Activated CD8-positive, alpha-beta memory T cell treated with anti-CD3 and anti-CD28 coated beads for 36 hours (primary cell): ENCODE data around the gene ACD. TPM values are rescaled to one million over a fixed set of nuclear protein-coding genes. Genes with fewer than 3 reads are reported as not detected.

ENCODE experiments used
- CTCF ChIA-PET: fragments of 350-600 bp; sonication (Branson Sonifier 250); formaldehyde crosslinking; loops from one replicate; lab custom pipeline; 2021; ENCODE audit warnings: antibody characterized with exemption; lab: Charles Lee
- POLR2A ChIA-PET: fragments of 350-600 bp; sonication (Branson Sonifier 250); formaldehyde crosslinking; loops from one replicate; lab custom pipeline; 2021; ENCODE audit warnings: antibody characterized with exemption; lab: Charles Lee
- total RNA-seq, 2 experiments: library from RNA; stranded (reverse); gene quantifications; one replicate each; pipeline ENCODE4 v1.2.3, GENCODE V29; 2021

Gene ACD
- total RNA-seq, 2 experiments from 2014 or later: 75.8 to 78.5 TPM

DNA sequence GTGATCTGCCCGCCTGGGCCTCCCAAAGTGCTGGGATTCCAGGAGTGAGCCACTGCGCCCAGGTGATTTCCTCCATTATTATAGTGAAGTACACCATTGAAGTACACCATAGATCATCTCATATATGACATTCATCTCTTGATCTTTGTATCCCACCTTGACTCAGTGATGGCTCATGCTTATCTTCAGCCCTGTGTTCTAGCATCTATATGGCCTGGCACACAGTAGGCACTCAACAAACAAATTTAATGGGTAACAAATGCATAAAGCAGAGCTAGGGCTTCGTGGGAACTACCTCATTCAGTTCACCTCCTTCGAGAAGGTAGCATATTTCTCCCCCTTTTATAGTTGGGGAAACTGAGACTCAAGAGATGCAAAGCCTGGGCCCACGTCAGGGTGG lies 5.5 kb upstream of the ACD start:
- ChIA-PET CTCF (interaction anchor here (0.5 to 5.0 kb wide), 7 partner anchors 21 to 268 kb away, joined by 3 to 42 read pairs (median 4); partner anchors contain the start of genes ATP6V0D1 and CARMIL2), POLR2A (interaction anchor here (0.6 kb wide), 1 partner anchor 26 kb away, joined by 3 read pairs; no protein-coding TSS in a partner anchor)

DNA sequence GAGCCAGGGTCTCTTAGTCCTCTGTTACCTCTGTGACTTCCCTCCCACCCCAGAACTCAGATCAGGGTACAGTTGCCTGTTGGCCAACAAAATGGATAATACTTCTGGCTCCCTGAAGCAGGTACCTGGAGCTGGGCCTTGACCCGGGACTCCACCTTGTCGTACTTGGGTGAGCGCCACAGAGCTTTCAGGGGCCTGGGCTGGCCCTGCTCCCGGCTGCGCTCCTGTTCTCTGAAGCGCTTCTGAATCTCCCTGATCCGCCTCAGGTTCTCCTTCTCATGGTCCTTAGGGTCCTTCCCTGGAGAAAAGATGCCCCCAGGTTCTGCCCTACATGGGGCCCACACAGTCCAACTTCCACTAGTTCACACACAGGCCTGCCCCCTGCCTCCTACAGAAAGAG lies 4.8 kb upstream of the ACD start:
- CTCF ChIA-PET: interaction anchor here (1.2 to 5.0 kb wide), 3 partner anchors 20 to 151 kb away, joined by 3 to 42 read pairs (median 7); partner anchors contain the start of gene CARMIL2
- POLR2A ChIA-PET: no interaction called here

DNA sequence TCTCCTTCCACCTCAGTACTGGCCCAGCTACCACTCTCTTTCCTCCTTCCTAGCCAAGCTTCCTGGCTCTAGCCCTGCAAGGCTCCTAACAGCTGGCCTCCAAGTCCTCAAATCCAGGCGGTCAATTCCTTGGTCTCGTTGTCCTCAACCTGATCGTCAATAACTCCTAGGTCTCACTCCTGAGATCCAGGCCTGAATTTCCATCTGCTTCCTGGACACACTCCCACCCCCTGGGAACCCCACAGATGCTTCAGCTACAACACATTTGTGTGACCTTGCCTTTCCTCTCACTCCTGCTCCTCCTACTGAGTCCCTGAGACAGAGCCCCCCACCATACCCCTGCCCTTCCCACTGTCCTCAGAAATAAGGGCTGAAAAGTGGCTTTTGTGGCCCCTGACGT lies 4.2 kb upstream of the ACD start:
- POLR2A ChIA-PET: no interaction called here

DNA sequence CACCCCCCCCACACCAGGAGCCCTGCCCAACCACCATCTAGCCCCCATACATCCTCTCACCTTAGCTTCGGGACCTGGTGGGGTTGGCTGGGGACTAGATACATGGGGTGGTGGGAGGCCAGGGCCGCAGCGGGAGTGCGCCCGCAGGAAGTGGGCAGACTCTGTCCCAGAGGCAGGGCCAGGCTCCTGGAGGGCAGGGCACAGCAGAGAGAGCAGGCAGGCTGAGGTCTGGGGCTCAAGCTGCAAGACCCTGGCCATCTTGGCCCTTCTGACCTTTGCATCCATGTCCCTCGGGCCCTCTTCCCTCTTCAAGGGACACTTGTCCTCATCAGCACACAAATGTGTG lies 3.8 kb upstream of the ACD start:
- POLR2A ChIA-PET: no interaction called here
- CTCF ChIA-PET: interaction anchor here (0.6 to 5.0 kb wide), 4 partner anchors 30 to 142 kb away, joined by 3 to 42 read pairs (median 3); partner anchors contain the start of gene CTCF

More for the DNA sequence above, 4.2 kb upstream of the ACD start:
- CTCF ChIA-PET: interaction anchor here (0.6 to 5.0 kb wide), 5 partner anchors 19 to 152 kb away, joined by 3 to 42 read pairs (median 3); partner anchors contain the start of genes CARMIL2 and CTCF

DNA sequence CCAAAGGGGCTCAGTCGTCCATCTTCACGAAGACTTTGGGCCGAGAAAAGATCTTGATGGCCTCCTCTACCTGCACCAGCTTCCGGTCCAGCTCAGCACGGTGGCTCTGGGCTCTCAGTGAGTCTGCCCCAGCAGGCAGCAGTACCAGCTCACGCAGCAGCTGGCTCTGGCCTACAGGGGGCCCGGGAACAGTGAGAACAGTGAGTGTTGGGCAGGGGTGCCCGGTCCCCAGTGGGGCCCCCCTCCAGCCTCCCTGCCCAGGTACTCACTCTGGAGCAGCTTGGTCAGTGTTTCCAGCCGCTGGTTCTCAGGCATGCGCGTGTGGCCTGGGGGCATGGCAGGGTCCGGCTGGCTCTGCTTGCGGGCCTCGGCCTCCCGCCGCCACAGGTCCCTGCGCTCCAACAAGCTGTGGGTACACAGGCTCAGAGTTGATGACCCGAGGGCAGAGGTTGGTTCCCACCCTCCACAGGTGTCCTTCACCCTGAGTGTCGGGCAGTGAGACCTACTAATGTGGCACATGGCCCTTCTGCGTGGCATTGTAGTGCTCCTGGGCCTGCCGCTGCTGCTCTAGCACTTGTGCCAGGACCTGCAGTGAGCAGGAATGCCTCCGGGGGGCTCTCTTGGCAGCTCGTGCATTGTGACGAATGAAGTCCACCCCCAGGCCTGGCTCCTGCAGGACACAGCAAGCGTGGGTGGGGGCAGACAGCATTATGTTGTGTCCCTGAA lies 3.3 kb upstream of the ACD start:
- CTCF ChIA-PET: interaction anchor here (0.6 to 5.0 kb wide), 5 partner anchors 9 to 142 kb away, joined by 3 to 42 read pairs (median 3); partner anchors contain the start of gene CTCF
- POLR2A ChIA-PET: interaction anchor here (0.5 kb wide), 1 partner anchor 325 kb away, joined by 3 read pairs; no protein-coding TSS in a partner anchor

DNA sequence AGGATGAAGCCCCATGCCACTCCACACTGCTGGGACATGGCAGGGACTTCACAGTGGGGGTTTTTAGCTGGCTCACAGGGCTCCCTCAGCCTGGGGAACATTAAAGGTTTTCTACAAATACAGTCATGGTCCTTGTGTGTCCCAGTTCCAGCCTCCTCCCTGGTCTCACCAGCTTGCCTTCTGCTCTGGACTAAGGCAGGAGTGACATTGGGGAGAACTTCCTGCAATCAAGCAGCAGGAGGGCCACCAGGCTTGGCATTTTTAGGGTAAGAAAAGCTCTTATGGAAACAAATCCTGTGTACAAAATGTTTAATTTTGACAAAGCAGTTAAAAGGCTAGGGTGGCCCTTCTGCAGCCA lies 2.6 kb upstream of the ACD start:
- ChIA-PET CTCF (interaction anchor here (0.8 to 1.6 kb wide), 2 partner anchors 10 to 100 kb away, joined by 3 read pairs; partner anchors contain the start of gene CTCF), POLR2A (interaction anchor here (0.5 kb wide), 1 partner anchor 326 kb away, joined by 3 read pairs; no protein-coding TSS in a partner anchor)

DNA sequence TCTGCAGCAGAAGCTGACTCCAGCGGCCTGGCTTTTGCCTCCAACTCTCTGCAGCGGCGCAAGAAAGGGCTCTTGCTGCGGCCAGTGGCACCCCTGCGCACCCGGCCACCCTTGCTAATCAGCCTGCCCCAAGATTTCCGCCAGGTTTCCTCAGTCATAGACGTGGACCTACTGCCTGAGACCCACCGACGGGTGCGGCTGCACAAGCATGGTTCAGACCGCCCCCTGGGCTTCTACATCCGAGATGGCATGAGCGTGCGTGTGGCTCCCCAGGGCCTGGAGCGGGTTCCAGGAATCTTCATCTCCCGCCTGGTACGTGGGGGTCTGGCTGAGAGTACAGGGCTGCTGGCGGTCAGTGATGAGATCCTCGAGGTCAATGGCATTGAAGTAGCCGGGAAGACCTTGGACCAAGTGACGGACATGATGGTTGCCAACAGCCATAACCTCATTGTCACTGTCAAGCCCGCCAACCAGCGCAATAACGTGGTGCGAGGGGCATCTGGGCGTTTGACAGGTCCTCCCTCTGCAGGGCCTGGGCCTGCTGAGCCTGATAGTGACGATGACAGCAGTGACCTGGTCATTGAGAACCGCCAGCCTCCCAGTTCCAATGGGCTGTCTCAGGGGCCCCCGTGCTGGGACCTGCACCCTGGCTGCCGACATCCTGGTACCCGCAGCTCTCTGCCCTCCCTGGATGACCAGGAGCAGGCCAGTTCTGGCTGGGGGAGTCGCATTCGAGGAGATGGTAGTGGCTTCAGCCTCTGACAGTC lies 2.0 kb upstream of the ACD start:
- ChIA-PET CTCF (interaction anchor here (0.8 to 1.0 kb wide), 2 partner anchors 11 to 17 kb away, joined by 3 to 4 read pairs; partner anchors contain the start of gene CARMIL2), POLR2A (no interaction called here)

DNA sequence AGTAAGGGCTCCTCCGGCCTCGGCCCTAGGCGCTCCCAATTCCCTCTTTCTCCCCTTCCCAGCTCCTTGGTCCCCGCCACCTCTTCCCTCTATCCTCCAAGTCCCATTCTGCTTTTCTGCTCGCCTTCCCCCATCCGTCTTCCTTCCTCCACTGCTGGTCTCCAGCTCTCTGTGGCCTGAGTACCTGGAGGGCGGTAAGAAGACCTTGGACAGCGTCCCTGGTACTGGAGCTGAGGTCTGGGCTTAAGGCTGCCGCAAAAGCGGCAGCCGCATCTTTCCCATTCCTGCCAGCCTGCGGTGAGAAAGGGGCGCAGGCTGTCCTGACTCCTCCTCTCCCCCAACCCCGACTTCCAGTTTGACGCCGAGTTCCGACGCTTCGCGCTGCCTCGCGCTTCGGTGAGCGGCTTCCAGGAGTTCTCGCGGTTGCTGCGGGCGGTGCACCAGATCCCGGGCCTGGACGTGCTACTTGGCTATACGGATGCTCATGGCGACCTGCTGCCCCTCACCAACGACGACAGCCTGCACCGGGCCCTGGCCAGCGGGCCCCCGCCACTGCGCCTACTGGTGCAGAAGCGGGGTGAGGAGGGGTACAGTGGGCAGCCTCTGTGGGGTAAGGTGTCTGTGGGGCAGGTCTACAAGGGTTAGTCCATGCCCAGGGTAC lies 1.2 kb upstream of the ACD start:
- POLR2A ChIA-PET: interaction anchor here (0.8 to 1.1 kb wide), 3 partner anchors 101 to 172 kb away, joined by 3 to 4 read pairs (median 3); no protein-coding TSS in a partner anchor
- CTCF ChIA-PET: interaction anchor here (0.9 to 2.6 kb wide), 4 partner anchors 16 to 141 kb away, joined by 3 to 9 read pairs (median 6); partner anchors contain the start of genes CARMIL2 and CTCF

DNA sequence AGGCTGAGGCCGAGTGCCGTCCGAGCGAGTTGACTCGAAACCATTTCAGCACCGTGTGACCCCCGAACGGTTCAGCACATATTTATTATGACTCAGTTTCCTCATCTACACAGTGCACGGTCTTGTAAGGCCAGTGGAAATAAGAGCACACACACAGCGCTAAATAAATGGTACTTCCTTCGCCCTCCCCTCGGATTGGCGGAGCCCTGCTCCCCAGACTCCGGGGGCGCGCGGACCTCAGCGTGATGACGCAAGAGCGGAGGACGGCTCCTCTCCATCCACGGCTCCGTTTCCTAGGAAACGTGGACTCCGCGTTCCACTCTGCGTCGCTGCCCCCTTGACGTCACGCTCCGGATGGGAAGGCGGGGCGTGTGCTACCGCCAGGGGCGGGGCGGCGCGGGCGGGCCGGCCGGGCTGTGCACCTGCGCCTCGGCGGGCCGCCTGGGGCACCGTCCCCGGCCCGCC lies 536 bp upstream of the ACD start, which contains the start of gene PARD6A:
TSS of gene PARD6A (plus strand) at position 397 of the 465 bp plus-strand sequence. CDS start 79 bp downstream, outside the sequence.
- CTCF ChIA-PET: interaction anchor here (0.9 to 2.6 kb wide), 7 partner anchors 8 to 141 kb away, joined by 3 to 15 read pairs (median 7); partner anchors contain the start of genes CARMIL2 and CTCF

DNA sequence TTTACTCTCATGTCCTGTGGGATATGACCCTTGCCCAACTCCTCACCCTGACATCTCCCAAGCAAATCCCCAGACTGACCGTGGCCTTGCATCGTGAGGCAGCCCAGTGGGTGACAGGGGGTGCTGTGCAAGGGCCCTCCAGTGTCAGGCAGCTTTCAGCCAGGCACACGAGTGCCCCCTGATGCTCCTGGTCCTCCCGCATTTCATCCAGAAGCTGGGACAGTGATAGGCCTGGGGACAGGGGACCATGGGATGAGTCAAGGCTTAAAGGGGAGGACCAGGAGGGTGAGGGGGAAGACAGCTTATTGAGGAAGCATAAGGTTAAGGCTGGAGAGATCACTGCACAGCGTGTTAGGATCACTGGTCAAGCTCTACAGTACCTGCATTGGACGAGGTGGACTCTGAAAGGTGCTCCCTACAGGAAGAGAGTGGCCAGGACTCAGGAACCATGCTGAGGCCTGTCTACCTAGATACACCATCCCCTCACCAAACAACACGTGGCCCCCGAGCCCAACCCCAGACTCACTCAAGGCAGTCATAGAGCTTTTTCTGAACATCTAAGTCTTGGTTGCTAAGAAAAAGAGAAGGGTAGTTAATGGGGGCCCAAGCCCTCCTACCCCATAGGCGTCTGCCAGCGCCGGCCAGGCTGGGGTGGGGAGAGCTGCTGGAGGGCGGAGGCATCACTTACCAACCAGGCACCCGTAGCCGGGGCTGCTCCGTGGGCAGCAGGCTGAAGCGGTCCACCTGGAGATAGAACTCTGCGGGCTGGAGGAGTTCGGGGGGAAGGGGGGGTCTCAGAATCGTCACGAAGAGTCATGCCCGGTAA lies 998 bp downstream of the ACD start:
- ChIA-PET CTCF (interaction anchor here (0.6 to 5.7 kb wide), 6 partner anchors 9 to 138 kb away, joined by 3 to 41 read pairs (median 8); partner anchors contain the start of genes CARMIL2 and CTCF), POLR2A (interaction anchor here (0.5 to 3.4 kb wide), 6 partner anchors 13 to 221 kb away, joined by 3 to 28 read pairs (median 4); partner anchors contain the start of gene CARMIL2)

More for the DNA sequence above, 536 bp upstream of the ACD start, which contains the start of gene PARD6A:
- POLR2A ChIA-PET: interaction anchor here (0.6 to 3.4 kb wide), 16 partner anchors 10 to 274 kb away, joined by 3 to 28 read pairs (median 4); partner anchors contain the start of genes CARMIL2, CTCF, GFOD2 and TSNAXIP1

DNA sequence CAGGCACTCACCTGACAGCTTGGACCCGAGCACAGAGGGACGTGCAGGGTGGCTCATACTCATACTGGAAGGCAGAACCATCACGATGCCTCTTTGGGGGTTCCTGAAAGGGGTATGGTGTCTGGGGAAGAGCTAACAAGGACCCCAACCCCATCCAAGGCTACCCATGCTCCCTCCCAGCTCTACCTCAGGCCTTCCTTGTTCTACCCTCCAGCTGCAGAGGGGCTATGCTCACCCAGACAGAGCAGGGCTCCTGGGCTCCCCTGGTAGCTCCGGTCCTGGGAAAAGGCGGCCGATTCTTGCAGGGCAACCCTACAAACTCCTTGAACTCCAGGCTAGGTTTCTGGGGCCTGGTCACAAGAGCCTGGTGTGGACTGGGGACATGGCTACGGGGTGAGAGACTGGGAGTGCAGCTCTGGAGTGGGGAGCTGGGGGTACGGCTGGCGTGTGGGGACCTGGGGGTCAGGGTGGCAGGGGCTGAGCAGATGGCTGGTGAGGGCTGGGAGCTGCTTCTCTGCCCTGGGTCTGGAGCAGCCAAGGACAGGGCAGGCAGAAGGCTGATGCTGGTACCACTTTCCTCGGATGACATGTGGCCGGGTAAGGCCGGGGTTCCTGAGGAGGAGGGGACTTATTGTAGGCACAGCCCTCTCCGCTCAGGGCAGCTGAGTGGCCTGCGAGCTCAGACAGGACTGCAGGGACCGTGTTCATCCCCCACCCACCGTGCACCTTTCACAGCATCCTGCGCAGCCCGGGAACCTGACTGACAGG lies 2.1 kb downstream of the ACD start:
- CTCF ChIA-PET: interaction anchor here (0.5 to 5.7 kb wide), 6 partner anchors 12 to 201 kb away, joined by 3 to 41 read pairs (median 4); partner anchors contain the start of genes CARMIL2 and CTCF

DNA sequence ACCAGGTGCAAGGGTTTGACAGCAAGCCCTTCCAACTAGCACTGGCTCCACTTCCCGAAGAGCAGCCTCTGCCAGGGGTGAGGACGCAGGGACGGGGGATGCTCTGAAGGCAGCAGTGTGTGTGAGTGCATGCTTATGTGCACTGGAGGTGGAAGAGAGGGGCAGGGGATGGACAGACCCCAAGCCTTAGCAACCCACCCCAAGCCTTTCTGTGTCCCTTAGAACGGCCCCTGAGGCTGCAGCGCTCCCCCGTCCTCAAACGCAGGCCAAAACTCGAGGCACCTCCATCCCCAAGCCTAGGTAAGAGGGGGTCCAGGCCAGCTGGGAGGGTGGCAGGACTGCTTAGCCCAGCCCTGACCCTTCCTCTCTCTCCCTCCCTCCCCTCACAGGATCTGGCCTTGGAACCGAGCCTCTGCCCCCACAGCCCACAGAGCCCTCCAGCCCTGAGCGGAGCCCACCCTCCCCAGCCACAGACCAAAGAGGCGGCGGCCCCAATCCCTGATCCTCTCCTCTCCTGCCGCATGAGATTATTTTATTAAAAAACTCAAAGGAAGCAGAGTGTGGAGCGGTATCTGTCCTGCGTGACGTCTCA lies 2.9 kb downstream of the ACD start:
- ChIA-PET CTCF (interaction anchor here (2.7 to 5.7 kb wide), 2 partner anchors 12 to 136 kb away, joined by 8 to 41 read pairs; partner anchors contain the start of gene CARMIL2), POLR2A (interaction anchor here (1.0 to 3.4 kb wide), 3 partner anchors 10 to 116 kb away, joined by 3 to 28 read pairs (median 4); partner anchors contain the start of genes C16orf86 and CARMIL2)

More for the DNA sequence above, 2.1 kb downstream of the ACD start:
- POLR2A ChIA-PET: interaction anchor here (1.0 to 3.4 kb wide), 3 partner anchors 9 to 116 kb away, joined by 3 to 28 read pairs (median 4); partner anchors contain the start of genes C16orf86 and CARMIL2

DNA sequence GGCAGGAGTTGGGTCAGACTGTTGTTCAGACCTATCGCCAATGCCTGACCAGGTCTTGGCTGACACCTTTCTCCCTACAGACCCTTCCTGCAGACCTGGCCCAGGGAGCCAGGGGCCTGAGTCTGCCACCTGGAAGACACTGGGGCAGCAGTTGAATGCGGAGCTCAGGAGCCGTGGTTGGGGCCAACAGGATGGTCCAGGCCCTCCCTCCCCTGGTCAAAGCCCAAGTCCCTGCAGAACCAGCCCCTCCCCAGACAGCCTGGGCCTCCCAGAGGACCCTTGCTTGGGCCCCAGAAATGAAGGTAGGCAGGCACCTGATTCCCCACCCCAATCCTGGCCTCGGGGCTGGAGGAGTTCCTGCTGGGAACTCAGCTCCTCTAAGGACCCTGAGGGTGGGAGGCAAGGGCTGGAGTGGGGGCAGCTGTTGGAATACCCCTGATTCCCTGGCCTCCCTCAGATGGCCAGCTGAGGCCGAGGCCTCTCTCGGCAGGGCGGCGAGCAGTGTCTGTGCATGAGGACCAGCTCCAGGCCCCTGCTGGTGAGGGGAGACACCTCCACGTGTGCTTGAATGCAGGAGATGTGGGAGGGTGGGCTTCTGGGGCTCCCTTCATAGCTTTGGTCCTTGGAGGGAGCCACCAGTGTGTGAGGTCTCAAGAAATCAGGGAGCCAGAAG lies 3.6 kb downstream of the ACD start:
- ChIA-PET CTCF (interaction anchor here (2.7 to 5.7 kb wide), 2 partner anchors 11 to 135 kb away, joined by 8 to 41 read pairs; partner anchors contain the start of gene CARMIL2), POLR2A (interaction anchor here (1.0 to 1.3 kb wide), 2 partner anchors 11 to 101 kb away, joined by 4 to 5 read pairs; no protein-coding TSS in a partner anchor)

DNA sequence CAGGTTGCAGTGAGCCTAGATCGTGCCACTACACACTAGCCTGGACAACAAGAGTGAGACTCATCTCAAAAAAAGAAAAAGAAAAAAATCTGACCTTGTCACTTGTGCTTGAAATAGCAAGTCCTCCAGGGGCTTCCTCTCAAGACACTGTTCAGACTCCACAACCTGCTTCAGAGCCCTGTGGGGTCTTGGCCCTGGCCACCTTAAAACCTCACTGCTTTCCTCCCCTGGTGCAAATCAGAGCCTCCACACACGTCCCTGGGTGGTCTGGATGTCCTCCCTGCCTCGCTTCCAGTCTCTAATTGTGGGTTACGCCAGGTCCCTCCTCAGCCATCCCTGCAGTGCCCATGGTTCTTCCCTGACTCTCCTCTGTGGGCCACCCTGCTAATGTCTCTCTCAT lies 4.7 kb downstream of the ACD start:
- POLR2A ChIA-PET: interaction anchor here (1.3 kb wide), 1 partner anchor 100 kb away, joined by 4 read pairs; no protein-coding TSS in a partner anchor
- CTCF ChIA-PET: interaction anchor here (5.7 kb wide), 1 partner anchor 10 kb away, joined by 41 read pairs; the partner anchor contains the start of gene CARMIL2
